ENCODE measurements around the gene AGAP3. TPM values are rescaled to one million over a fixed set of nuclear protein-coding genes. Genes with fewer than 3 reads are reported as not detected.
"Not testable (repeated sequence)": the region's sequence is repeated elsewhere in the genome, so short reads cannot be mapped to it uniquely, and the experiment has no call there.

Gene AGAP3
- 10 to 100 TPM; 55.7 to 63.6 TPM for total RNA-seq
- long read RNA-seq, donor 1, partial matches to known transcripts = 11 of 26 reads
- long read RNA-seq, donor 1, other reads (novel, unspliced or antisense) = 9 of 26 reads
- long read RNA-seq, donor 2, transcript AGAP3-212 (5 exons, 3,751 nt) = major isoform, 5 of 45 reads
- long read RNA-seq, donor 2, partial matches to known transcripts = 28 of 45 reads
- long read RNA-seq, donor 2, other reads (novel, unspliced or antisense) = 8 of 45 reads

GRCh38 chr7:151085691-151086620, at the start of gene AGAP3:
Gene AGAP3, plus strand, starts transcription at chr7:151086475. Its CDS starts 267 bp downstream, at chr7:151086742.
- peak; percentile 95 for DNase-seq (ENCODE audit: low spot score)
- intact Hi-C loops (cut with DNase I) = no loop called here

- intact Hi-C loops (cut with DNase I) = loop anchor here in 1 of 2 donors (5.0 kb wide), 1 partner anchor 73 kb away; no protein-coding TSS in a partner anchor
- peak; percentile 96 for DNase-seq (ENCODE audit: low spot score)
Observed at GRCh38 chr7:151038951-151039849, 47.1 kb upstream of the AGAP3 start.

- intact Hi-C loops (cut with DNase I) = loop anchor here (5.0 to 10.0 kb wide), 2 partner anchors 55 to 72 kb away; no protein-coding TSS in a partner anchor
- no peak for DNase-seq (ENCODE audit: low spot score)
Observed at GRCh38 chr7:151039850-151040548, 46.3 kb upstream of the AGAP3 start.

GRCh38 chr7:151040616-151041375, 45.5 kb upstream of the AGAP3 start:
- intact Hi-C loops (cut with DNase I) = loop anchor here in 1 of 2 donors (10.0 kb wide), 1 partner anchor 54 kb away; no protein-coding TSS in a partner anchor
- DNase-seq (ENCODE audit: low spot score) = no peak

GRCh38 chr7:151043449-151043848, 42.8 kb upstream of the AGAP3 start:
- intact Hi-C loops (cut with DNase I) = loop anchor here in 1 of 2 donors (10.0 kb wide), 1 partner anchor 51 kb away; no protein-coding TSS in a partner anchor
- not testable (repeated sequence) for DNase-seq (ENCODE audit: low spot score)

- intact Hi-C loops (cut with DNase I) = loop anchor here in 1 of 2 donors (10.0 kb wide), 1 partner anchor 51 kb away; no protein-coding TSS in a partner anchor
- DNase-seq (ENCODE audit: low spot score) = no peak
Observed at GRCh38 chr7:151043959-151044358, 42.3 kb upstream of the AGAP3 start.

- DNase-seq (ENCODE audit: low spot score) = no peak
- intact Hi-C loops (cut with DNase I) = loop anchor here in 1 of 2 donors (10.0 kb wide), 1 partner anchor 50 kb away; no protein-coding TSS in a partner anchor
Observed at GRCh38 chr7:151045262-151045661, 41.0 kb upstream of the AGAP3 start.

- DNase-seq (ENCODE audit: low spot score) = no peak
- intact Hi-C loops (cut with DNase I) = loop anchor here in 1 of 2 donors (10.0 kb wide), 1 partner anchor 49 kb away; no protein-coding TSS in a partner anchor
Observed at GRCh38 chr7:151045967-151046366, 40.3 kb upstream of the AGAP3 start.

GRCh38 chr7:151046603-151047573, 39.4 kb upstream of the AGAP3 start:
- intact Hi-C loops (cut with DNase I) = loop anchor here in 1 of 2 donors (10.0 kb wide), 1 partner anchor 48 kb away; no protein-coding TSS in a partner anchor
- DNase-seq (ENCODE audit: low spot score) = no peak

- intact Hi-C loops (cut with DNase I) = loop anchor here in 1 of 2 donors (10.0 kb wide), 1 partner anchor 47 kb away; no protein-coding TSS in a partner anchor
Observed at GRCh38 chr7:151047976-151048815, 38.1 kb upstream of the AGAP3 start, which contains the start of gene ASIC3. Gene ASIC3, plus strand, starts transcription at chr7:151048531. Its CDS starts 355 bp downstream, at chr7:151048886.

GRCh38 chr7:151048911-151049463, 37.3 kb upstream of the AGAP3 start:
- intact Hi-C loops (cut with DNase I) = loop anchor here in 1 of 2 donors (10.0 kb wide), 1 partner anchor 46 kb away; no protein-coding TSS in a partner anchor
- DNase-seq (ENCODE audit: low spot score) = no peak

More at GRCh38 chr7:151047976-151048815, 38.1 kb upstream of the AGAP3 start, which contains the start of gene ASIC3:
- DNase-seq (ENCODE audit: low spot score) = no peak

- intact Hi-C loops (cut with DNase I) = no loop called here
- DNase-seq (ENCODE audit: low spot score) = no peak
Observed at GRCh38 chr7:151051108-151051507, 35.2 kb upstream of the AGAP3 start.

- intact Hi-C loops (cut with DNase I) = no loop called here
- no peak for DNase-seq (ENCODE audit: low spot score)
Observed at GRCh38 chr7:151053096-151053495, 33.2 kb upstream of the AGAP3 start.

- intact Hi-C loops (cut with DNase I) = no loop called here
Observed at GRCh38 chr7:151053751-151054150, 32.5 kb upstream of the AGAP3 start.

GRCh38 chr7:151056283-151056665, 30.0 kb upstream of the AGAP3 start:
- intact Hi-C loops (cut with DNase I) = no loop called here

More at GRCh38 chr7:151053751-151054150, 32.5 kb upstream of the AGAP3 start:
- DNase-seq (ENCODE audit: low spot score) = no peak

More at GRCh38 chr7:151056283-151056665, 30.0 kb upstream of the AGAP3 start:
- DNase-seq (ENCODE audit: low spot score) = no peak
